Measurements from ENCODE around the gene NME1.
A peak's percentile ranks its signal among the peaks of the same experiment; 100 is the strongest.
"Not testable (repeated sequence)": the region's sequence is repeated elsewhere in the genome, so short reads cannot be mapped to it uniquely, and the experiment has no call there.

NME1 gene

GRCh38 chr17:51153210-51154072 is at the start of gene NME1:
TSS of gene NME1 (plus strand) at chr17:51153559. CDS start at chr17:51155655, 2,096 bp downstream.
- peak; percentile 92 for DNase-seq

GRCh38 chr17:51107778-51108177 is 45.6 kb upstream of the NME1 start:
- no peak for DNase-seq

- DNase-seq, result not testable (repeated sequence)
Measured at GRCh38 chr17:51112303-51113222, 40.8 kb upstream of the NME1 start.

- DNase-seq, result no peak
Measured at GRCh38 chr17:51115179-51115578, 38.2 kb upstream of the NME1 start.

GRCh38 chr17:51118330-51119195 is 34.8 kb upstream of the NME1 start:
- DNase-seq, result no peak

GRCh38 chr17:51119415-51120356 is 33.7 kb upstream of the NME1 start:
- peak; percentile 26 for DNase-seq

- peak; percentile 54 for DNase-seq
Measured at GRCh38 chr17:51120357-51120738, 33.0 kb upstream of the NME1 start.

GRCh38 chr17:51120739-51121619 is 32.4 kb upstream of the NME1 start, which contains the start of gene SPAG9:
TSS of gene SPAG9 (minus strand) at chr17:51120868. CDS start at chr17:51120656, 212 bp downstream.
- peak; percentile 91 for DNase-seq

- peak; percentile 83 for DNase-seq
Measured at GRCh38 chr17:51121620-51122472, 31.5 kb upstream of the NME1 start.

GRCh38 chr17:51122473-51123115 is 30.8 kb upstream of the NME1 start:
- DNase-seq, result peak; percentile 18

- no peak for DNase-seq
Measured at GRCh38 chr17:51124640-51125503, 28.5 kb upstream of the NME1 start.

GRCh38 chr17:51128076-51128475 is 25.3 kb upstream of the NME1 start:
- DNase-seq, result no peak

- no peak for DNase-seq
Measured at GRCh38 chr17:51132964-51133319, 20.4 kb upstream of the NME1 start.

GRCh38 chr17:51133365-51133764 is 20.0 kb upstream of the NME1 start:
- no peak for DNase-seq

- no peak for DNase-seq
Measured at GRCh38 chr17:51135956-51136355, 17.4 kb upstream of the NME1 start.

GRCh38 chr17:51142597-51142996 is 10.8 kb upstream of the NME1 start:
- no peak for DNase-seq

- DNase-seq, result no peak
Measured at GRCh38 chr17:51144266-51145022, 8.9 kb upstream of the NME1 start.
